HFF-Myc (cell line): ENCODE results near the gene TMEM106C.

Experiments
- DNase-seq: peaks from one replicate; pipeline ENCODE4 v3.0.0-alpha.2; 2011; ENCODE audit warnings: low read depth; ENCODE audit errors: extremely low read depth
- H3K4me3 ChIP-seq: replicated peaks from 2 replicates; pipeline ENCODE4 v1.5.1; 2011; ENCODE audit warnings: low read depth, mild to moderate bottlenecking, control low read depth, low read length
- TF ChIP-seq, protein P1 (sequence below): IDR thresholded peaks from 2 replicates; pipeline ENCODE4 v1.5.1; 2012; ENCODE audit warnings: mild to moderate bottlenecking, low read depth, low read length, control low read depth; ENCODE audit errors: missing control alignments

TMEM106C gene

DNA sequence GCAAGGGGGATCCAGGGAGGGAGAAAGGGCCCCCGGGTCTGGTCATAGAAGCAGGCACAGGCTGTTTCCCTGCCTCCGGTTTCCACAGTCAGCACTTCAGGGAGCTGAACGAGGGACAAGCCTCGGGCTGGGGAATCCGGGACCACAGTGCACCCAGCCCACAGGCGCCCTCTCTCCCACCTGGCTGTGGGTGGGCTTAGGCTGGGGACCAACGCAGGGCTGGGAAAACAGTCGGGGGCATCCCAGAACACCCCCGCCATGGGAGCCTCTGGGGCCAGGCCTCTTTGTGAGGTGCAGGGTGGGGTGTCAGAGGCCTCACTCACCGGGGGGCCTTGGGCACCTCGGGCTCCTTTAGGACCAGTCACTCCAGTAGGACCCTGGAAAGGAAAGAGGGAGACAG, 16.3 kb downstream of the TMEM106C start:
- TF ChIP-seq, protein P1, sequence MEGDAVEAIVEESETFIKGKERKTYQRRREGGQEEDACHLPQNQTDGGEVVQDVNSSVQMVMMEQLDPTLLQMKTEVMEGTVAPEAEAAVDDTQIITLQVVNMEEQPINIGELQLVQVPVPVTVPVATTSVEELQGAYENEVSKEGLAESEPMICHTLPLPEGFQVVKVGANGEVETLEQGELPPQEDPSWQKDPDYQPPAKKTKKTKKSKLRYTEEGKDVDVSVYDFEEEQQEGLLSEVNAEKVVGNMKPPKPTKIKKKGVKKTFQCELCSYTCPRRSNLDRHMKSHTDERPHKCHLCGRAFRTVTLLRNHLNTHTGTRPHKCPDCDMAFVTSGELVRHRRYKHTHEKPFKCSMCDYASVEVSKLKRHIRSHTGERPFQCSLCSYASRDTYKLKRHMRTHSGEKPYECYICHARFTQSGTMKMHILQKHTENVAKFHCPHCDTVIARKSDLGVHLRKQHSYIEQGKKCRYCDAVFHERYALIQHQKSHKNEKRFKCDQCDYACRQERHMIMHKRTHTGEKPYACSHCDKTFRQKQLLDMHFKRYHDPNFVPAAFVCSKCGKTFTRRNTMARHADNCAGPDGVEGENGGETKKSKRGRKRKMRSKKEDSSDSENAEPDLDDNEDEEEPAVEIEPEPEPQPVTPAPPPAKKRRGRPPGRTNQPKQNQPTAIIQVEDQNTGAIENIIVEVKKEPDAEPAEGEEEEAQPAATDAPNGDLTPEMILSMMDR = no peak

DNA sequence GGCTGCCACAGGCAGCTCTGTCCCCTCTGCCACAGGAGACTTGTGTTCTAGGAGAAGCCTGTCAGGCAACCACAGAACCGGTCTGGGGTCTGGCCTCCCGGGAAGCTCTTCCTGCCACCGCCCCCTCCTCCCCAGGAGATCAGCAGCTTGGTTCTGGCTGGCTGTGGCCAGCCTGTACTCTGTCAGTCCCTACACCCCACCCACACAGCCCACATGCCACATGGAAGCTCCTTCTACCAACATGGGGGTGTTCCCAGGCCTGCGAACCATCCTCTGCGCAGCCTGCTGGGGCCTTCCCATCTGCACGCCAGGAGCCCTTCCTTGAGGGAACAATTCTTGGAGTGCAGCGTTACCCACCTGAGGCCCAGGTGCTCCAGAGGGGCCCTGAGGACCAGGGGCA, 16.8 kb downstream of the TMEM106C start:
- H3K4me3 ChIP-seq = no peak overlapping the region
- TF ChIP-seq, protein P1 = no peak
- no peak for DNase-seq

More for the DNA sequence above, 16.3 kb downstream of the TMEM106C start:
- DNase-seq = no peak
- no peak overlapping the region for H3K4me3 ChIP-seq

DNA sequence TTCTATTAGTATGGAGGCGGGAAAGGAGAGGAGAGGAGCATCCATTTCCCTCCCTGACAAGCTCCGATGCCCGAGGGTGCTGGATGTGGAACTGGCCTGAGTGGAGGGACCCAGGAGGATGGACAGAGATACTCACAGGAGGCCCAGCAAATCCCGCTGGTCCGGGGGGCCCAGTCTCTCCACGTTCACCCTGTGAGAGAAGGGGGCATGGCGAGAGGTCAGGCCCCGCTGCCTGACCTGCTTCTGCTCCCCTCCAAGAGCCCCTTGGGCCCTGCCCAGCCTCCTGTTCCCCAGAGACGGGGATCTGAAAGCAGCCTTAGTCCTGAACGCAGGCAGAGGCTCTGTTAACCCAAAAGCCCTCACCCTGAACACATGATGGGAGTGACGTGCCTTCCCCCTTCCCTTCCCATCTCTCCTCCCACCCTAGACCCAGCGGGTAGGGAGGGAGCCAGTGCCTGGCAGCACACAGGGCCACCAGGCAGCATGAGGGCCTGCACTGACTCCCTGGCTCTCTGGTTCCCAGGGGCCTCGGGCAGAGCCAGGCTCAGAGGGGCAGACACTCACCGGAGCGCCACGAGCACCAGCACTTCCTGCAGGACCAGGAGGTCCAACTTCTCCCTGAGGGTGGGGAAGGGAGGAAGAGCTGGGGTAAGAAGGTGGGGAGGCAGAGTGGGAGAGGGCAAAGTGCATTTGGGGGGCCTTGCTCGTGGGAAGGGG, 17.5 kb downstream of the TMEM106C start:
- no peak for DNase-seq
- H3K4me3 ChIP-seq = no peak overlapping the region
- TF ChIP-seq, protein P1 = no peak

DNA sequence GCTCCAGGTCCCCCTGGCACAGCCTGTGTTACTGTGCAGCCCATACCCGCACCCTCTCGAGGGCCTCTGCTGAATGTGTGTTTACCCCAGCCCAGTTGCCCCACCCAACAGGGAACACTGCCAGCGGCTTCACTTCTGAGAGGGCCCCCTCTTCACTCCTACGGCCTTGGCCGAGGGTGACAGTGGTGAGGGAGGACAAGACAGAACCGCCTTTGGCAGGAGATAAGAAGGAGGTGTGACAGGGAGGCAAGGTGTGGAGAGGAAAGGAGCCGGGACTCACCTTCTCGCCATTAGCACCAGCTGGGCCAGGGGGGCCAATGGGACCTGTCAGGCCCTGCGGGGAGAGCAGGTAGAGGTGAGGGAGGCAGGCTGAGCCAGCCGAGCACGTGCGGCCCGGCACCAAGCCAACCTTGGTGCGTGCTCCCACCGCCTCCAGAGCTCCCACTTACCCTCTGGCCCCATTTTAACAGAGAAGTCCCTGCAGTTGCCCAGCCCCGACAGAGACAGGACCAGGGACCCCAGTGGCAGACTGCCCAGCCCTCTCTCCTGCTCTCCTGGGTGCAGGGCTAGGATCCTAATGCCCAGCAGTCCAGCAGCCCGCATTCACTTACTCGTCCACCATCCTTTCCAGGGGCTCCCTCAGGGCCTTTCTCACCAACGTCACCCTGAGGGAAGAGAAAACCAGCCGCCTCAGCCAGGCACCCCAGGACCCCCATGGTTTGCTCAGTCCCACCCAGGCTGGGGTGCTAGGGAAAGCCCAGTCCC, 18.3 kb downstream of the TMEM106C start:
- DNase-seq = no peak
- no peak overlapping the region for H3K4me3 ChIP-seq
- TF ChIP-seq, protein P1 = no peak

DNA sequence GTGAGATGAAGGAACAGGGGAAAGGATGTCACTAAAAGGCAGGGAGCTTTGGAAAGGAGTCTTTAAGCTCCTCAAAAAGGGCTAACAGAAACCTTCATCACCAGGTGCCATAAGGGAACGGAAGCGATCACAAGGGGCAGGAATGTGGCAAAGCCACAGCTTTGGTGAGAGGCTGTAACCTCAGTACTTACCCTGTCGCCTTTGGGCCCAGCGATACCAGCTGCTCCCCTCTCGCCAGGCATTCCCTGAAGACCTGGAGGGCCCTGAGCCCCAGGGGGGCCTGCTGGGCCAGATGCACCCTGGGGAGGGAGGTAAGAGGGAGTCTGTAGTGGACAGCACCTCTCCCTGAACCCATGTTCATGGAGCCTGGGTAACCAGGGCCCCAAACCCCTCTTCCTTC, 18.9 kb downstream of the TMEM106C start:
- TF ChIP-seq, protein P1 = no peak
- no peak overlapping the region for H3K4me3 ChIP-seq
- no peak for DNase-seq

DNA sequence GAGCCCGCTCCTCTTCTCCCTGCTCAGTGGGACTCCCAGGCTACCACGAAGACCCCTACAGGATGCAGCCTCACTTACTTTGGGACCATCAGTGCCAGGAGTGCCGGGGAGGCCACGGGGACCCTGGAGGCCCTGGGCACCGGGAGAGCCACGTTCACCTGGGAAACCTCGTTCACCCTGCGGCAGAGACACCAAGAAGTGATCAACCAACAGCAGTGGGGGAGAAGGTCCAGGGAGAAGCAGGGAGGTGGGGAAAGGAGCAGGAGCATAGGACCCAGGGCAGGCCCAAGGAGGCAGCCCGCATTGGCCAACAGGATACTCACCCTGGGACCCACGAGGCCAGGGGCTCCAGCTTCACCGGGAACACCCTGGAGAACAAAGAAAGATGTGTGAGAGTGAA, 19.4 kb downstream of the TMEM106C start:
- no peak overlapping the region for H3K4me3 ChIP-seq
- no peak for DNase-seq
- TF ChIP-seq, protein P1 = no peak
